Osteocyte (in vitro differentiated cells): ENCODE measurements around the gene LAMA1. TPM values are rescaled to one million over a fixed set of nuclear protein-coding genes. Genes with fewer than 3 reads are reported as not detected.

Experiments
- DNase-seq: peaks from one replicate; pipeline ENCODE4 v3.0.0; 2021; ENCODE audit warnings: mixed read lengths; ENCODE audit not compliant: unreplicated experiment; ENCODE audit errors: extremely low spot score
- H3K27ac Mint-ChIP-seq: one replicate; pipeline ENCODE4 v1.8.0; 2021; ENCODE audit warnings: mild to moderate bottlenecking, mixed read lengths; ENCODE audit not compliant: unreplicated experiment
- H3K27me3 Mint-ChIP-seq: one replicate; pipeline ENCODE4 v1.8.0; 2021; ENCODE audit warnings: mixed read lengths; ENCODE audit not compliant: unreplicated experiment
- H3K36me3 Mint-ChIP-seq: one replicate; pipeline ENCODE4 v1.8.0; 2021; ENCODE audit warnings: mixed read lengths; ENCODE audit not compliant: unreplicated experiment
- H3K4me1 Mint-ChIP-seq: one replicate; pipeline ENCODE4 v1.8.0; 2021; ENCODE audit warnings: mixed read lengths; ENCODE audit not compliant: unreplicated experiment
- H3K4me3 Mint-ChIP-seq: one replicate; pipeline ENCODE4 v1.8.0; 2021; ENCODE audit warnings: mild to moderate bottlenecking, moderate library complexity, mixed read lengths; ENCODE audit not compliant: unreplicated experiment
- H3K9me3 Mint-ChIP-seq: one replicate; pipeline ENCODE4 v1.8.0; 2021; ENCODE audit warnings: mixed read lengths; ENCODE audit not compliant: unreplicated experiment
- CTCF ChIP-seq: fragments of 200-600 bp; sonication (generic); IDR thresholded peaks from 2 replicates; pipeline ENCODE4 v1.5.0; 2021; ENCODE audit warnings: antibody characterized with exemption, mild to moderate bottlenecking, moderate library complexity
- total RNA-seq: library from RNA; stranded (reverse); gene quantifications from 2 replicates; pipeline ENCODE4 v1.2.1, GENCODE V29; 2021

LAMA1 gene
- total RNA-seq, 1 donor from 2014 or later, result 0.30 TPM

- no peak overlapping the region for H3K27ac Mint-ChIP-seq
- H3K27me3 Mint-ChIP-seq, result peaks cover 5% of the 10 kb centered on the region
- H3K4me3 Mint-ChIP-seq, result no peak overlapping the region
- H3K4me1 Mint-ChIP-seq, result no peaks in the 10 kb centered on the region
- no peaks in the 10 kb centered on the region for H3K9me3 Mint-ChIP-seq
- DNase-seq, result no peak
- no peaks in the 10 kb centered on the region for H3K36me3 Mint-ChIP-seq
- TF ChIP-seq CTCF, result no peak
Measured at GRCh38 chr18:7068871-7069590, 48.6 kb downstream of the LAMA1 start.

- DNase-seq, result no peak
- H3K4me3 Mint-ChIP-seq, result no peak overlapping the region
- H3K4me1 Mint-ChIP-seq, result no peaks in the 10 kb centered on the region
- H3K27ac Mint-ChIP-seq, result no peak overlapping the region
- no peaks in the 10 kb centered on the region for H3K36me3 Mint-ChIP-seq
- TF ChIP-seq CTCF, result no peak
- no peaks in the 10 kb centered on the region for H3K9me3 Mint-ChIP-seq
- H3K27me3 Mint-ChIP-seq, result peaks cover 13% of the 10 kb centered on the region
Measured at GRCh38 chr18:7066965-7067555, 50.5 kb downstream of the LAMA1 start.

- Mint-ChIP-seq H3K4me1 (no peaks in the 10 kb centered on the region), H3K27ac (no peak overlapping the region), H3K36me3 (no peaks in the 10 kb centered on the region), H3K27me3 (peaks cover 13% of the 10 kb centered on the region), H3K4me3 (no peak overlapping the region), H3K9me3 (no peaks in the 10 kb centered on the region)
- no peak for TF ChIP-seq CTCF
- DNase-seq, result no peak
Measured at GRCh38 chr18:7065736-7066135, 51.9 kb downstream of the LAMA1 start.

- no peak overlapping the region for H3K27ac Mint-ChIP-seq
- no peaks in the 10 kb centered on the region for H3K9me3 Mint-ChIP-seq
- H3K36me3 Mint-ChIP-seq, result no peaks in the 10 kb centered on the region
- H3K27me3 Mint-ChIP-seq, result peaks cover 15% of the 10 kb centered on the region
- no peak for TF ChIP-seq CTCF
- DNase-seq, result no peak
- H3K4me1 Mint-ChIP-seq, result peaks cover 3% of the 10 kb centered on the region
- no peak overlapping the region for H3K4me3 Mint-ChIP-seq
Measured at GRCh38 chr18:7064346-7064745, 53.3 kb downstream of the LAMA1 start.

- Mint-ChIP-seq H3K9me3 (no peaks in the 10 kb centered on the region), H3K4me3 (no peak overlapping the region), H3K36me3 (no peaks in the 10 kb centered on the region), H3K27ac (no peak overlapping the region), H3K4me1 (peaks cover 3% of the 10 kb centered on the region), H3K27me3 (peaks cover 15% of the 10 kb centered on the region)
- no peak for DNase-seq
- no peak for TF ChIP-seq CTCF
Measured at GRCh38 chr18:7062811-7063210, 54.8 kb downstream of the LAMA1 start.
